Measurements from ENCODE around the gene EML5. TPM values are rescaled to one million over a fixed set of nuclear protein-coding genes. Genes with fewer than 3 reads are reported as not detected.

The EML5 gene
- total RNA-seq, 2 donors from 2014 or later: 8.3 to 17.2 TPM

GRCh38 chr14:88798156-88798555 is 5.4 kb upstream of the EML5 start:
- intact Hi-C loops (cut with DNase I): no loop called here
- H3K36me3 ChIP-seq: no peaks in the 10 kb centered on the region
- H3K9me3 ChIP-seq: no peaks in the 10 kb centered on the region
- DNase-seq (ENCODE audit: low spot score): no peak
- TF ChIP-seq POLR2A (IDR thresholded peaks at IDR 0.05): no peak
- TF ChIP-seq CTCF (IDR thresholded peaks at IDR 0.05): no peak
- no peak for TF ChIP-seq POLR2AphosphoS5 (IDR thresholded peaks at IDR 0.05)
- WGBS: 35% methylated on average over 4 of the region's 4 CpGs
- no peaks in the 10 kb centered on the region for H3K27me3 ChIP-seq (replicated peaks; ENCODE audit: insufficient read depth)
- H3K27ac ChIP-seq: no peak overlapping the region
- no peak overlapping the region for H3K4me3 ChIP-seq
- no peaks in the 10 kb centered on the region for H3K4me1 ChIP-seq (replicated peaks)

- H3K36me3 ChIP-seq: no peaks in the 10 kb centered on the region
- 50% methylated on average over 13 of the region's 13 CpGs for whole genome bisulfite sequencing
- peak overlapping the region; percentile 76 to 81 for H3K27ac ChIP-seq
- no peaks in the 10 kb centered on the region for H3K9me3 ChIP-seq
- intact Hi-C loops (cut with DNase I): loop anchor here (5.0 kb wide), 2 partner anchors 74 to 126 kb away; no protein-coding TSS in a partner anchor
- peak; percentile 8 for DNase-seq (ENCODE audit: low spot score)
- no peaks in the 10 kb centered on the region for H3K4me1 ChIP-seq (replicated peaks)
- H3K4me3 ChIP-seq: peak overlapping the region; percentile 68 to 69
- TF ChIP-seq POLR2AphosphoS5 (IDR thresholded peaks at IDR 0.05) (no peak), CTCF (IDR thresholded peaks at IDR 0.05) (no peak), POLR2A (IDR thresholded peaks at IDR 0.05) (no peak)
- no peaks in the 10 kb centered on the region for H3K27me3 ChIP-seq (replicated peaks; ENCODE audit: insufficient read depth)
Measured at GRCh38 chr14:88793259-88793625, 489 bp upstream of the EML5 start.

- peak; percentile 19 for DNase-seq (ENCODE audit: low spot score)
- peak overlapping the region; percentile 68 to 69 for H3K4me3 ChIP-seq
- 3% methylated on average over 33 of the region's 52 CpGs for WGBS
- no peaks in the 10 kb centered on the region for H3K36me3 ChIP-seq
- no peak for TF ChIP-seq POLR2A (IDR thresholded peaks at IDR 0.05)
- TF ChIP-seq POLR2AphosphoS5 (IDR thresholded peaks at IDR 0.05): no peak
- no peak for TF ChIP-seq CTCF (IDR thresholded peaks at IDR 0.05)
- H3K4me1 ChIP-seq (replicated peaks): no peaks in the 10 kb centered on the region
- H3K9me3 ChIP-seq: no peaks in the 10 kb centered on the region
- H3K27me3 ChIP-seq (replicated peaks; ENCODE audit: insufficient read depth): no peaks in the 10 kb centered on the region
- intact Hi-C loops (cut with DNase I): loop anchor here (5.0 kb wide), 2 partner anchors 75 to 125 kb away; no protein-coding TSS in a partner anchor
- H3K27ac ChIP-seq: peak overlapping the region; percentile 76 to 81
Measured at GRCh38 chr14:88791629-88792472, 902 bp downstream of the EML5 start.

- intact Hi-C loops (cut with DNase I): loop anchor here (5.0 kb wide), 2 partner anchors 76 to 124 kb away; no protein-coding TSS in a partner anchor
- DNase-seq (ENCODE audit: low spot score): no peak
- peak overlapping the region; percentile 68 to 69 for H3K4me3 ChIP-seq
- no peaks in the 10 kb centered on the region for H3K4me1 ChIP-seq (replicated peaks)
- TF ChIP-seq POLR2A (IDR thresholded peaks at IDR 0.05) (no peak), CTCF (IDR thresholded peaks at IDR 0.05) (no peak), POLR2AphosphoS5 (IDR thresholded peaks at IDR 0.05) (no peak)
- H3K9me3 ChIP-seq: no peaks in the 10 kb centered on the region
- 49% methylated on average over 3 of the region's 3 CpGs for WGBS
- peak overlapping the region in 1 of 2 donors; percentile 81 for H3K27ac ChIP-seq
- no peaks in the 10 kb centered on the region for H3K36me3 ChIP-seq
- no peaks in the 10 kb centered on the region for H3K27me3 ChIP-seq (replicated peaks; ENCODE audit: insufficient read depth)
Measured at GRCh38 chr14:88791252-88791621, 1.5 kb downstream of the EML5 start.

Measured in prostate gland (tissue), 2 donors.